CD4-positive, alpha-beta T cell treated with Interleukin-17A for 4 hours (primary cell): ENCODE results near the gene HNRNPK.
A peak's percentile ranks its signal among the peaks of the same experiment; 100 is the strongest.

ENCODE experiments used
- DNase-seq: peaks from one replicate; pipeline ENCODE4 v3.0.0-alpha.2; 2020; ENCODE audit warnings: mixed read lengths

Gene HNRNPK

DNA sequence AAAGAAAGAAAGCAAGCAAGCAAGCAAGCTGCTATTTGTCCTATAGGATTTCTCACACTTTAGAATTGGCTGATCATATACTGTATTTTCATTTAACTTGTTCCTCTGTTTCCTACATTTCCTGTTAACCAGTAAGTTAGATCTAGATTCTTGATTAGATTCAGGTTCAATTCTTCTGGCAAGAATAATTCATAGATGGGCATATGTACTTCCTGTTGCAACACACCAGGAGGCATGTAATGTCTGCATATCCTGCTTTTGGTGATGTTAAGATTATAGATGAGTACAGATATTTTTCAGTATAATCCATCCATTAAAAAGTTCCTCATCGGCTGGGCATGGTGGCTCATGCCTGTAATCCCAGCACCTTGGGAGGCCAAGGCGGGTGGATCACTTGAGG lies 48.0 kb downstream of the HNRNPK start:
- DNase-seq, result no peak

DNA sequence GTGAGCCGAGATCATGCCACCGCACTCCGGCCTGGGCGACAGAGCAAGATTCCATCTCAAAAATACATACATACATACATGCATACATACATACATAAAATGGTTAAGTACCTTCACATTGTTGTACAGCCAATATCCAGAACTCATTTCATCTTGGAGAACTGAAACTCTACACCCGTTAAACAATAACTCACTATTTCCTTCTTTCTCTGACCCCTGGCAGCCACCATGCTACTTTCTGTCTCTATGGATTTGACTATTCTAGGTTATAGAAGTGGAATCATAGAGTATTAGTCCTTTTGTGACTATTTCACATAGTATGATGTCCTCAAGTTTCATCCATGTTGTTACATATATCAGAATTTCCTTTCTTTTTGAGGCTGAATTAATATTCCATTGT lies 49.1 kb downstream of the HNRNPK start:
- DNase-seq, result no peak

DNA sequence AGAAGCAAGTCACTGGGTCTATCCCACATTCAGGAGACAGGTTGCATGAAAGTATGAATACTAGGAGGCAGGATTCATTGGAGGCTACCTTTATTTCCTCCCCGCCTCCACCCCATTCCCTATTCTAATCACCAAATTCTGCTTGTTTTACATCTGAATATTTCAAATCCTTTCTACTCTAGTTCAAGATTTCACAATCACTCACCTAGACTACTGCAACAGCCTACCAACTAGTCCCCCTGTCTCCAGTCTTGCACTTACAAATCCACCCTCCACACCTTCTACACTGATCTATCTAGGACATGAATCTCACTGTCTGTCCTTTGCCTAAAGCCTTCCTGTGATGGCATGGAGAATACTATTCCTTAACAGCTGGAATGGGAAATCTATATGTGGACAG lies 52.4 kb downstream of the HNRNPK start:
- no peak for DNase-seq

DNA sequence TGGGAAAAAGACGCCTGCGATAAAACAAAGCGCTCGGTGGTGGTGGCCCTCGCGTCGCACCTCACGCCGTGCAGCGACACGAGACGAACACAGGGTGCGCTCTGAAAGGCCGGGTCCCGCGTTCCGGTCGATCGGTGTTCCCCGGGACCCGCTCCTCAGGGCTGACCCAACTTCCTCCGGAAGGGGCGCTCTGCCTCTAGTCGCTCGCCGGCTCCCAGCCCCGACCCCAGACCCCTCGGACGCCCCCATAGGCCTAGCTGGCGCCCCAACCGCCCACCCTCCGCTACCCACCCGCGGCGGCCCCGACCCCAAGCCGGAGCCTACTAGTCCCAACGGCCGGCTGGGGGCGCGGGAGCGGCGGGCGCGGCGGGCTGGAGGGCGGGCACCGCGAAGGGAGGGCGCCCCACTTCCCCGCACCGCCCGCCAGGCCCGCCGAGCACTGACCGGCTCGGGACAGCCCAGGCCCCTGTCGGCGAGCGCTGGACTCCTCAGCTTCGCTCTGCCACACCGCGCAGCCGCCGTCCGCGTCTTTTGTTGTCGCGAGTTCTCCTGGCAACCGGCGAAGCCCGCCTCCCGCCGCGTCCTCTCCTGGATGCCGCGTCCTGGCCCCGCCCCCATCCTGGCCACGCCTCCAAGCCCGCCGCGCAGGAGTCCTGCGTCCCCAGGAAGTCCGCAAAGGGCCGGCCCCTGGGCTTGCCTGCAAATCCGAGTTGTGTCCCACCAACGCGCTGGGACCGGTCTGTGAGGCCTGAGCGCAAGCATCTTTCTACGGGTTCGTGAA lies 58.9 kb downstream of the HNRNPK start, which contains the start of gene KIF27:
KIF27 (minus strand) TSS at position 506 of the 781 bp plus-strand sequence. CDS start 5,841 bp downstream, outside the sequence.
- peak; percentile 98 for DNase-seq

DNA sequence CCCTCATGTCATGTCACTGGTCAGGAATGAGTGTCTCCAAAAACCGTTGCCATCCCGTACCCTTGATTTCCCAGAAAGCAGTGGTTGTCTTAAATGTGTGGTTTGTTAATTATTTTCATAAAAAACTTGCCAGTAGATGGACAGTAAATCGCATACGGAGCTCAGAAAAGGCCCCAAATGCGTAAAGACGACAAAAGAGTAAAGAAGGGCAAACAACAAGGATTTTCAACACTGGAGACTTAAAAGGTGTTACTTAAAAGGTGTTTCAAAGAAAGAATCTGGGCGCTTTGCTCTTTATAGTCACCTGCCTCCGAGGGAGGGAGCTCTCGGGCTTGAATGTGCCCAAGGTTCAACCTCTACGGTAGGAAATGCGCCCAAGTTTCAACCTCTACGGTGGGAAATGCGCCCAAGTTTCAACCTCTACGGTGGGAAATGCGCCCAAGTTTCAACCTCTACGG lies 59.5 kb downstream of the HNRNPK start:
- no peak for DNase-seq

DNA sequence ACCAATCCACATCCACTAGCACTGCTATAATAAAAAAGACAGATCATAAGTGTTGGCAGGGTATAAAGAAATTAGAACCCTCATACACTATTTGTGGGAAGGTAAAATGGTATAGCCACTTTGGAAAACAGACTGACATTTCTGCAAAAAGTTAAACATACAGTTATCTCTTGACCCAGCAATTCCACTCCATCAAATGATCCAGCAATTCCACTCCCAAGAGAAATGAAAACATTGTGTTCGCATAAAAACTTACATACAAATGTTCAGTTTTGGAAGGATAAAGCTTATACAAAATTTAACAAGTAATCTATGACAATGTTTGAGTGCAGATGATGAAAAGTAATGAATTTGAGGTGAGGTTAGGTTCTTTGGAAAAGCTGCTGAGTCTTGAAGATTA lies 60.9 kb downstream of the HNRNPK start:
- no peak for DNase-seq
